GM12875 (cell line): Measurements from ENCODE around the gene USP2.

Experiments used
- H3K4me3 ChIP-seq: one replicate; pipeline ENCODE4 v1.5.1; 2011; ENCODE audit warnings: low read depth, low read length, control low read depth
- CTCF ChIP-seq: IDR thresholded peaks from 2 replicates; pipeline ENCODE4 v1.5.1; 2011; ENCODE audit warnings: low read depth, mild to moderate bottlenecking, control low read depth, inconsistent platforms, low read length, moderate library complexity, borderline replicate concordance; ENCODE audit not compliant: insufficient read depth

Gene USP2

DNA sequence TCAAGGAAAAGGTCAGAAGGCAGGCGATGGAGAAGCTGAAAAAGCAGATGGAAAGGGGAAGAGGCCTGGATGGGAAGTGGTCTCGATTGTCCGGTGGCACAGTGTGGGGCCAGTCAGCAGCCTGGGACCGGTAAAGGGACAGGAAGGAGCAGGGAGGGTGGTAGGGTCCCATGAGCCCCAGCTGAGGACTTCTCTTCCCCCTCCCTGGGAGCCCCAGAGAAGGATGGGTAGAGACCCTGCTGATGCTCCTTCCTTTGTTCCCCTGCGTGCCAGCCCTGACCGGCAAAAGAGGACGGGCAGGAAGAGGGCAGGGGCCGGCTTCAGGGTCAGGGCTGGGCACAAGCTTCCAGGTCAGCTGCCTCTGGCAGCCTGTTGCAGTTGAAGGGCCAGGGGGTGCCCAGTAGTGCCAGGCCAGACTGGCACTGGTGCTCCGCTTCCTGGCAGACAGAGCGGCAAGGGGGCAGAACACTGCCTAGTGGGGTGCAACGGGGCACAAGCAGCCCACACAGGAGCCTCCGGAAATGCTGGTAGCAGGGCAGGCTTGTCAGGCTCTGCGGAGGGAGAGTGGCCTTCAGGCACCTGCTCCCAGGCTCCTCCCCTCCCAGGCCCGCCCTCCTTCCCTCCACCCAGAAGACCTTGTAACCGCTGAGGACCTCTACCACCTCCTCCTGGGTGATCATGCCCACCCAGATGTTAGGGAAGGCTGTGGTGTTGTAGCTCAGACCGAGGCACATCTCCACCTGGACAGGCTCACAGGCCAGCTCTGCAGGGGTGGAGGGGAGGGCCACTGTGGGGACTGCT lies 40.1 kb downstream of the USP2 start:
- H3K4me3 ChIP-seq: no peak overlapping the region
- no peak for TF ChIP-seq CTCF

GRCh38 chr11:119340335-119341221 lies 40.9 kb downstream of the USP2 start, which contains the start of gene C1QTNF5:
Gene C1QTNF5, minus strand, starts transcription at chr11:119340883. Its CDS starts 486 bp downstream, at chr11:119340397.
- no peak for TF ChIP-seq CTCF
- H3K4me3 ChIP-seq: no peak within 1 kb of the TSS

- H3K4me3 ChIP-seq: no peak overlapping the region
- peak; percentile 78 for TF ChIP-seq CTCF
Observed at GRCh38 chr11:119339589-119340334, 41.7 kb downstream of the USP2 start.

DNA sequence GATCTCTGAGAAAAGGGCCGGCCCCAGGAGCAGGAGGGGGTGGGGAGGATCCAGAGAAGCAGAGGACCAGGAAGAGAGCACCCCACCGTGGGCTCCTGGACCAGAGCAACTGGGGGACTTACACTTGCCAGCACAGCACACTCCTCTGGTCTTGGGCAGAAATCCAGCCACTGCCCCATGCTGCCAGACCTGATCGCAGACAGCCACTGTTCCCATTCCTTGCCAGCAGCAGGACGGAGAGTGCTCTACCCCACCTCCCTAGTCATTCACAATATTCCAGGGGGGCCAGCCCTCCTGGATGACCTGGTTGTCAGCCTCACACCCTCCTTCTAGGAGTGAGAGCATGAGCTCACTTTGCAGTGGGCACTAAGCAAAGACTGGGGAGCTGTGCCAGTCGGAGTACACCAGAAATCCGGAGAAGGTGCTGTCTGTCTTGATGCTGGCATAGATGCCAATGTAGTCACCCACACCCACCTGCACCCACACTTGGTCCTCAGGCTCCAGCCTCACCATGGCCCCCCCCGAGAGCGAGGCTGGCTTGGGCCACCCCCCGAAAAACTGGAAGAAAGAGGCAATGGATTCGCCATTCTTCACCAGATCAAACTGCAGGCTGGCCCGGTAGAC lies 42.4 kb downstream of the USP2 start:
- TF ChIP-seq CTCF: no peak

DNA sequence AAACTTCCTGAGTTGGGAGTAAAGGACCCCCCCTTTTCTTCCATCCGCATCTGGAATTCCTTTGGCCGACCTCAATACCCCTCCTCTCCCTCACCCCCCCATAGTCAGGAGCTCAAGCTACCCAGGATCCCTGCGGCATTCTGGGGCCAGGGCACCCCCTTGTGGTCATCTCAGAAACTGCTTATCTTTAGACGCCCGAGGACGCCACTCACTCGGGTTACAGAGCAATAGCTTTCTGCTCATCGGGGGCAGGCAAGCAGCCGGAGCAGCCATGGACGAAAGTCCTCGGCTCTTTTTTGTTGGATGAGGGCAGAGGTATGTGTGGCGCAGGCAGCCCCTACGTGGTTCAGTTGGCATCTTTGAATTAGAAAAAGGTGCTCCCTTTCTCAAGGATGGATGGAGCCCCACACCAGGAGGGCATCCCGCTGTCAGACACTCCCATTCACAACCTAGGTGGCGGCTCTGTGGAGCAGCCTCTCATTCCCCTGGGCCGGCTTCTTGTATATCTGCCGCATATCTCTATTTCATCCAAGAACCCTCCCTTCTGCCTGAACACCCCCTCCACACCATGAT lies 43.1 kb downstream of the USP2 start:
- peak; percentile 79 for TF ChIP-seq CTCF
- no peak overlapping the region for H3K4me3 ChIP-seq

More for the DNA sequence above, 42.4 kb downstream of the USP2 start:
- no peak overlapping the region for H3K4me3 ChIP-seq
